Peyer's patch (tissue), 4 donors: Measurements from ENCODE around the gene RNF208. TPM values are rescaled to one million over a fixed set of nuclear protein-coding genes. Genes with fewer than 3 reads are reported as not detected.

ENCODE experiments used
- DNase-seq, 3 donors: peaks; one replicate each; pipeline ENCODE4 v3.0.0-alpha.2; 2017 to 2019
- H3K27ac ChIP-seq, 4 donors: fragments of 200-600 bp; sonication (generic); one replicate each; pipeline ENCODE4 v1.5.1; 2016 to 2019
- H3K27me3 ChIP-seq, 2 donors: fragments of 200-600 bp; sonication (generic); one replicate each; pipeline ENCODE4 v1.5.1; 2019
- H3K36me3 ChIP-seq, 3 donors: fragments of 200-600 bp; sonication (generic); one replicate each; pipeline ENCODE4 v1.5.1; 2016 to 2019
- H3K4me1 ChIP-seq, 4 donors: fragments of 200-600 bp; sonication (generic); one replicate each; pipeline ENCODE4 v1.5.1; 2016 to 2019
- H3K4me3 ChIP-seq, 4 donors: fragments of 200-600 bp; sonication (generic); 1 replicate in 3 of 4; 2 replicates in 1 of 4; pipeline ENCODE4 v1.5.1; 2016 to 2019; ENCODE audit warnings: mild to moderate bottlenecking in 1 of 4
- H3K9me3 ChIP-seq, 4 donors: fragments of 200-600 bp; sonication (generic); one replicate each; pipeline ENCODE4 v1.5.1; 2016 to 2019; ENCODE audit warnings: mild to moderate bottlenecking in 1 of 4
- CTCF ChIP-seq, 6 experiments: fragments of 450-650 bp in 4 of 6; fragments of 200-600 bp in 2 of 6; sonication (generic) in 1 of 6; IDR thresholded peaks; one replicate each; pipeline ENCODE4 v1.5.1; 2017 to 2019; ENCODE audit warnings: antibody characterized with exemption in 6 of 6, mild to moderate bottlenecking in 3 of 6, moderate library complexity in 1 of 6
- POLR2A ChIP-seq, 2 donors: fragments of 450-650 bp; IDR thresholded peaks; one replicate each; pipeline ENCODE4 v1.5.1; 2017; ENCODE audit warnings: antibody characterized with exemption in 2 of 2, mild to moderate bottlenecking in 2 of 2, moderate library complexity in 2 of 2
- total RNA-seq, 4 donors: library from RNA; depleted of rRNA; stranded (reverse); fragments of >200 nt; gene quantifications; one replicate each; pipeline ENCODE4 v1.1.0, GENCODE V29; 2016

Gene RNF208
- total RNA-seq, 4 donors from 2014 or later: 4.4 to 5.9 TPM; not detected in 2

DNA sequence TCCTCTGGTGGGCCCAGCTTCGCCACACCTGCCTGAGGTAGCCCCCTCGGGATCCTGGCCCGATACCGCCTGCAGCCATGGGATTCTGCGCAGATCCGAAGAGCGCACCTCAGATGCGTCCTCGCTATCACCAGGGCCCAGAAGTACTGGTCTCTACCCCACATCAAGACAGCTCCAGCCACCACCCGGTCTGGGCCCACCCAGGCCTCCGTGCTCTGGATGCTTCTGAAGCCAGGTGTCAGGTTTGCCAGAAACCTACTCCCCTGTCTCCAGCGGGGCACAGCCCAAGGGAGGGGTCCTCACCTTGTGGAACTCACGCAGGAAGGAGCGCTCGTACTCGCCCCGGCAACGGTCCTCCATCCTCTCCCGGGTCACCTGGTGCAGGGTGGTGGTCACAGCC lies 36.1 kb downstream of the RNF208 start:
- Histone ChIP-seq H3K4me3 (no peak overlapping the region), H3K9me3 (no peaks in the 10 kb centered on the region), H3K27me3 (no peaks in the 10 kb centered on the region), H3K4me1 (peaks cover 12 to 42% (median 26%) of the 10 kb centered on the region in 4 donors), H3K36me3 (peaks cover 0 to 65% (median 0%) of the 10 kb centered on the region in 3 donors), H3K27ac (no peak overlapping the region)
- no peak for DNase-seq
- TF ChIP-seq POLR2A (IDR thresholded peaks at IDR 0.05) (no peak), CTCF (IDR thresholded peaks at IDR 0.05) (no peak)

DNA sequence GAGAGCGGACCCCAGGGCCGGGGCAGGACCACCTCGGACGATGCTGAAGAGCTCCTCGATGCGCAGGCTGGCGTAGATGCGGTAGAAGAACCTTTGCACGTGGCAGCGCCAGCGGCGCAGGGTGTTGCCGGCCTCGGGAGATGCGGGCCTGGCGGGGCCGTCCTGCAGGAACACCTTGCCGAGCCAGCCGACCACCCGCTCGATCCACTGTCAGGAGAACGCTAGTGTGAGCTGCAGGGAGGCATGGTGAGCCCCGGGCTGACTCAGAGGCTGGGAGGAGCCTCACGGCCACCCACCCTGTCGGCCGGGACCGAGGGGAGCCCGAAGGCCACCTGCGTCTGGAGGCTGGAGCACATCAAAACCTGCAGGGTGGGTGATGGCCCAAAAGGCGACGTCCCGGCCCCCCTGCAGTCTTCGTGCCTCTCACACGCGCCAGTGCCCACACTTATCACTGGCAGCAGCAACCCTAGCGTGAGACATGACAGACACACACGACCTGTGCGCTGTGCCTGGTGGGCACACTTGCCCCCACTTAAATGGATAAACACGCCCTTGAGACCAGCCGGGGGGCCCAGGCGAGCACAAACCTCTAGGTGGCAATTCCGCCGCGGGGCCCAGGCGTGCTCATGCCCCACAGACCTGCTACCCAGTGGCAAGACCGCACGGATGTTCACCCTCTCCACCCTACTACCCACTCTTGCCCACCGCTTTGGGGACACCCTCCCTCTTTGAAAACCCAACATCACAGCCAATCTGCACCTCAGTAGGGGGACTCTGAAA lies 37.0 kb downstream of the RNF208 start:
- H3K27ac ChIP-seq: no peak overlapping the region
- H3K9me3 ChIP-seq: no peaks in the 10 kb centered on the region
- TF ChIP-seq POLR2A (IDR thresholded peaks at IDR 0.05) (no peak), CTCF (IDR thresholded peaks at IDR 0.05) (no peak)
- H3K4me1 ChIP-seq: peaks cover 7 to 34% (median 25%) of the 10 kb centered on the region in 4 donors
- H3K27me3 ChIP-seq: no peaks in the 10 kb centered on the region
- H3K4me3 ChIP-seq: no peak overlapping the region
- H3K36me3 ChIP-seq: peaks cover 0 to 66% (median 0%) of the 10 kb centered on the region in 3 donors
- no peak for DNase-seq

- peaks cover 6 to 25% (median 17%) of the 10 kb centered on the region in 4 donors for H3K4me1 ChIP-seq
- DNase-seq: no peak
- TF ChIP-seq CTCF (IDR thresholded peaks at IDR 0.05) (no peak), POLR2A (IDR thresholded peaks at IDR 0.05) (no peak)
- H3K27me3 ChIP-seq: no peaks in the 10 kb centered on the region
- H3K27ac ChIP-seq: no peak overlapping the region
- peaks cover 0 to 76% (median 0%) of the 10 kb centered on the region in 3 donors for H3K36me3 ChIP-seq
- H3K9me3 ChIP-seq: no peaks in the 10 kb centered on the region
- no peak overlapping the region for H3K4me3 ChIP-seq
Measured at GRCh38 chr9:137183980-137184595, 38.0 kb downstream of the RNF208 start.

DNA sequence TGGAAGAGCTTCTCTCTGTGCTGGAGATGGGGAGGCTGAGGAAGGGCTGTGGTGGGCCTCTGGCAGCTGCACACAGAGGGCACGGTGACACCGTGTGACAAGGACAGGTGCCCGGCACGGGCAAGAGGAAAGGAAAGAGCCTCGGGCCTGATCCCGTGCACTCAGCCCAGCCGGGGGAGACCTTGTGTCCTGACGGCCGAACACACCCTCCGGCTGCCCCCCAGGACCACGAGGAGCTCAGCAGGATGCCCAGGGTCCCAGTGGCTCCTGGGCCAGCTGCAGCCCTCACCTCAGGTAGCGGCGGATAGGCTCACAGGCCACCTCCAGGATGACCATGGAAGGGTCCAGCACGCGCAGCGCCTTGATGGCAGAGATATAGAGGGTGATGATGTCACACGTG lies 39.2 kb downstream of the RNF208 start:
- TF ChIP-seq POLR2A (IDR thresholded peaks at IDR 0.05) (no peak), CTCF (IDR thresholded peaks at IDR 0.05) (no peak)
- H3K4me1 ChIP-seq: peaks cover 6 to 22% (median 15%) of the 10 kb centered on the region in 4 donors
- H3K9me3 ChIP-seq: no peaks in the 10 kb centered on the region
- H3K27ac ChIP-seq: no peak overlapping the region
- H3K4me3 ChIP-seq: no peak overlapping the region
- no peak for DNase-seq
- no peaks in the 10 kb centered on the region for H3K27me3 ChIP-seq
- H3K36me3 ChIP-seq: peaks cover 0 to 88% (median 0%) of the 10 kb centered on the region in 3 donors

DNA sequence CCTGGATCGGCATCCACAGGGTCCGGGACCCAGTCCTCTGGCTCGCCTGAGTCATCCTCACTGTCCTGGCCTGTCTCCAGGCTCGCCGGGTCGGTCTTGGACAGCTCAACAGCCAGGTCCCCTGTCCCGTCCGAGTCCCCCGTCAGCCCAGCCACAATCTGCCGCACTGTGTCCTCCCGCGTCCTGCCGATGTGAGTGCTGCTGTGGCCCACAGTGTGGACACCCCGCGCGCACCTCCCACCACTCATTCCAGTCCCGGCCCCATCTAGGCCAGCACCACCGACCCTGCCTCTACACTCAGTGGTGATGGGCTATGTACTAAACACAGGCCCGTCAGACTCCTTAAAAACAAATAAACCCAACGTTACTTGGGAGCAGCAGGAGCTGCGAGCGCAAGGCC lies 40.4 kb downstream of the RNF208 start:
- Histone ChIP-seq H3K4me3 (no peak overlapping the region), H3K27ac (no peak overlapping the region), H3K27me3 (no peaks in the 10 kb centered on the region), H3K4me1 (peaks cover 0 to 10% (median 5%) of the 10 kb centered on the region in 4 donors), H3K36me3 (peaks cover 0 to 86% (median 0%) of the 10 kb centered on the region in 3 donors), H3K9me3 (no peaks in the 10 kb centered on the region)
- no peak for DNase-seq
- no peak for TF ChIP-seq POLR2A (IDR thresholded peaks at IDR 0.05)
- TF ChIP-seq CTCF (IDR thresholded peaks at IDR 0.05): no peak
